HG03460 (cell line): ENCODE data around the gene SYNDIG1L.

Experiments
- ATAC-seq: cut with Tn5 transposase; IDR thresholded peaks from one replicate; pipeline ENCODE4 v1.9.1; 2021; ENCODE audit not compliant: unreplicated experiment

The SYNDIG1L gene

GRCh38 chr14:74364271-74364880, 61.6 kb downstream of the SYNDIG1L start:
- no peak for ATAC-seq

- no peak for ATAC-seq
Measured at GRCh38 chr14:74362361-74362915, 63.6 kb downstream of the SYNDIG1L start.

- ATAC-seq = no peak
Measured at GRCh38 chr14:74360163-74360562, 65.8 kb downstream of the SYNDIG1L start.

- no peak for ATAC-seq
Measured at GRCh38 chr14:74358176-74358829, 67.7 kb downstream of the SYNDIG1L start.

GRCh38 chr14:74357585-74357984, 68.4 kb downstream of the SYNDIG1L start:
- ATAC-seq = no peak

DNA sequence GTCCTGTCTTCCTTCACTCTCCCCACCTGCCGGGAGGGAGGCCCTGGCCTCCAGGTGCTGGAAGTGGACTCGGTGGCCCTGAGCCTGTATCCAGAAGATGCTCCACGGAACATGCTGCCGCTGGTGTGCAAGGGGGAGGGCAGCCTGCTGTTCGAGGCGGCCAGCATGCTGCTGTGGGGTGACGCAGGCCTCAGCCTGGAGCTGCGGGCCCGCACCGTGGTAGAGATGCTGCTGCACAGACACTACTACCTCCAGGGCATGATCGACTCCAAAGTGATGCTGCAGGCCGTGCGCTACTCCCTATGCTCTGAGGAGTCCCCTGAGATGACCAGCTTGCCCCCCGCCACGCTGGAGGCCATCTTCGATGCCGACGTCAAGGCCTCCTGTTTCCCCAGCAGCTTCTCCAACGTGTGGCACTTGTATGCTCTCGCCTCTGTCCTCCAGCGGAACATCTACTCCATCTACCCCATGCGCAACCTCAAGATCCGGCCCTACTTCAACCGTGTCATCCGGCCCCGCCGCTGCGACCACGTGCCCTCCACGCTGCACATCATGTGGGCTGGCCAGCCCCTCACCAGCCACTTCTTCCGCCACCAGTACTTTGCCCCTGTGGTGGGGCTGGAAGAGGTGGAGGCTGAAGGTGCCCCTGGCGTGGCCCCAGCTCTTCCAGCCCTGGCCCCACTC, 69.0 kb downstream of the SYNDIG1L start:
- no peak for ATAC-seq
